HG03103 (cell line): ENCODE data around the gene TUBB3.
"Not testable (repeated sequence)": the region's sequence is repeated elsewhere in the genome, so short reads cannot be mapped to it uniquely, and the experiment has no call there.

Experiments
- ATAC-seq: cut with Tn5 transposase; IDR thresholded peaks from one replicate; pipeline ENCODE4 v1.9.1; 2021; ENCODE audit warnings: low read depth; ENCODE audit not compliant: unreplicated experiment

The TUBB3 gene

GRCh38 chr16:89900885-89901284 lies 22.3 kb upstream of the TUBB3 start:
- no peak for ATAC-seq

- no peak for ATAC-seq
Measured at GRCh38 chr16:89902980-89903379, 20.2 kb upstream of the TUBB3 start.

GRCh38 chr16:89903908-89904515 lies 19.1 kb upstream of the TUBB3 start:
- ATAC-seq = no peak

GRCh38 chr16:89904606-89905510 lies 18.3 kb upstream of the TUBB3 start:
- no peak for ATAC-seq

- ATAC-seq = no peak
Measured at GRCh38 chr16:89905511-89906139, 17.5 kb upstream of the TUBB3 start.

GRCh38 chr16:89906140-89907025 lies 16.8 kb upstream of the TUBB3 start:
- ATAC-seq = no peak

GRCh38 chr16:89907055-89907814 lies 15.9 kb upstream of the TUBB3 start:
- no peak for ATAC-seq

GRCh38 chr16:89908236-89908635 lies 14.9 kb upstream of the TUBB3 start:
- no peak for ATAC-seq

GRCh38 chr16:89909777-89910716 lies 13.1 kb upstream of the TUBB3 start:
- ATAC-seq = no peak

GRCh38 chr16:89910717-89911354 lies 12.3 kb upstream of the TUBB3 start:
- no peak for ATAC-seq

GRCh38 chr16:89911375-89911774 lies 11.8 kb upstream of the TUBB3 start:
- no peak for ATAC-seq

- no peak for ATAC-seq
Measured at GRCh38 chr16:89912143-89912542, 11.0 kb upstream of the TUBB3 start.

- ATAC-seq = no peak
Measured at GRCh38 chr16:89912627-89913026, 10.5 kb upstream of the TUBB3 start.

- no peak for ATAC-seq
Measured at GRCh38 chr16:89913408-89914387, 9.4 kb upstream of the TUBB3 start.

GRCh38 chr16:89914642-89915285 lies 8.4 kb upstream of the TUBB3 start:
- not testable (repeated sequence) for ATAC-seq
